Activated T-cell treated with anti-CD3 and anti-CD28 coated beads for 24 hours (primary cell): ENCODE data around the gene DHX9.

ENCODE experiments used
- DNase-seq: peaks from one replicate; pipeline ENCODE4 v3.0.0-alpha.2; 2020; ENCODE audit warnings: low read depth

Gene DHX9

GRCh38 chr1:182841368-182841988 lies 2.3 kb downstream of the DHX9 start:
- no peak for DNase-seq

GRCh38 chr1:182842265-182842664 lies 3.1 kb downstream of the DHX9 start:
- DNase-seq = no peak

GRCh38 chr1:182845379-182845778 lies 6.2 kb downstream of the DHX9 start:
- no peak for DNase-seq

GRCh38 chr1:182845894-182846293 lies 6.7 kb downstream of the DHX9 start:
- DNase-seq = no peak

- DNase-seq = no peak
Measured at GRCh38 chr1:182847105-182847504, 8.0 kb downstream of the DHX9 start.

GRCh38 chr1:182848736-182849135 lies 9.6 kb downstream of the DHX9 start:
- DNase-seq = no peak

GRCh38 chr1:182850319-182850718 lies 11.2 kb downstream of the DHX9 start:
- DNase-seq = no peak

GRCh38 chr1:182851825-182852224 lies 12.7 kb downstream of the DHX9 start:
- no peak for DNase-seq

GRCh38 chr1:182855911-182856310 lies 16.8 kb downstream of the DHX9 start:
- DNase-seq = no peak

GRCh38 chr1:182857212-182857611 lies 18.1 kb downstream of the DHX9 start:
- DNase-seq = no peak

GRCh38 chr1:182860658-182861057 lies 21.5 kb downstream of the DHX9 start:
- no peak for DNase-seq

- no peak for DNase-seq
Measured at GRCh38 chr1:182861994-182862393, 22.8 kb downstream of the DHX9 start.

GRCh38 chr1:182862827-182863226 lies 23.7 kb downstream of the DHX9 start:
- DNase-seq = no peak

GRCh38 chr1:182863940-182864339 lies 24.8 kb downstream of the DHX9 start:
- DNase-seq = no peak

GRCh38 chr1:182867861-182868260 lies 28.7 kb downstream of the DHX9 start:
- no peak for DNase-seq

- no peak for DNase-seq
Measured at GRCh38 chr1:182869241-182869666, 30.1 kb downstream of the DHX9 start.

- DNase-seq = no peak
Measured at GRCh38 chr1:182872881-182873280, 33.7 kb downstream of the DHX9 start.

GRCh38 chr1:182875889-182876288 lies 36.7 kb downstream of the DHX9 start:
- DNase-seq = no peak

- DNase-seq = no peak
Measured at GRCh38 chr1:182877331-182877730, 38.2 kb downstream of the DHX9 start.

GRCh38 chr1:182877842-182878241 lies 38.7 kb downstream of the DHX9 start:
- DNase-seq = no peak

- no peak for DNase-seq
Measured at GRCh38 chr1:182884872-182885271, 45.7 kb downstream of the DHX9 start.

GRCh38 chr1:182885591-182885990 lies 46.4 kb downstream of the DHX9 start:
- DNase-seq = no peak

GRCh38 chr1:182886985-182887384 lies 47.8 kb downstream of the DHX9 start:
- DNase-seq = no peak

- no peak for DNase-seq
Measured at GRCh38 chr1:182888736-182889531, 49.8 kb downstream of the DHX9 start.
